ENCODE measurements around the gene TRIB2. TPM values are rescaled to one million over a fixed set of nuclear protein-coding genes. Genes with fewer than 3 reads are reported as not detected.

The TRIB2 gene
- total RNA-seq, 1 donor from 2014 or later = 31.1 TPM

DNA sequence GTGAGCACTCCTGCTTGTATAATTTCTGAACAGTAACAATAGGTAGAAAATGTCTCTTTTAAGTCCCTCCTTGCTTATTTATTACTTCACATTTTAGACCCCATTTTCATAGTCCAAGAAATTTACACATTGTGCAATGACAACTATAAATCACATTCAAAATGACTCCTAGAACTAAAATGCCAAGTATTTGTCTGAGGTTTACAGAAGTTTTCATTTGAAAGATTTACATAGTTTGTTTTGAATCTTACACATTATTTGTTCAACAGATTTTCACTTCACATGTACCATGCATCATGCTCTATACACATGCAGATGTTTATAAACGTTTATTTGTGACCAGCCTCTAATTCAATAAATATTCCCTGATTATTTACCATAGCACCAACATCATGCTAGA lies 15.7 kb upstream of the TRIB2 start:
- no peak overlapping the region for H3K4me3 ChIP-seq
- H3K27me3 ChIP-seq (ENCODE audit: low read depth) = no peaks in the 10 kb centered on the region
- no peak overlapping the region for H3K27ac ChIP-seq (replicated peaks)
- no peaks in the 10 kb centered on the region for H3K9me3 ChIP-seq (replicated peaks)
- DNase-seq = no peak
- peaks cover 13% of the 10 kb centered on the region for H3K4me1 ChIP-seq
- H3K36me3 ChIP-seq = no peaks in the 10 kb centered on the region
- intact Hi-C loops (cut with micrococcal nuclease) = no loop called here
- TF ChIP-seq, protein P1, sequence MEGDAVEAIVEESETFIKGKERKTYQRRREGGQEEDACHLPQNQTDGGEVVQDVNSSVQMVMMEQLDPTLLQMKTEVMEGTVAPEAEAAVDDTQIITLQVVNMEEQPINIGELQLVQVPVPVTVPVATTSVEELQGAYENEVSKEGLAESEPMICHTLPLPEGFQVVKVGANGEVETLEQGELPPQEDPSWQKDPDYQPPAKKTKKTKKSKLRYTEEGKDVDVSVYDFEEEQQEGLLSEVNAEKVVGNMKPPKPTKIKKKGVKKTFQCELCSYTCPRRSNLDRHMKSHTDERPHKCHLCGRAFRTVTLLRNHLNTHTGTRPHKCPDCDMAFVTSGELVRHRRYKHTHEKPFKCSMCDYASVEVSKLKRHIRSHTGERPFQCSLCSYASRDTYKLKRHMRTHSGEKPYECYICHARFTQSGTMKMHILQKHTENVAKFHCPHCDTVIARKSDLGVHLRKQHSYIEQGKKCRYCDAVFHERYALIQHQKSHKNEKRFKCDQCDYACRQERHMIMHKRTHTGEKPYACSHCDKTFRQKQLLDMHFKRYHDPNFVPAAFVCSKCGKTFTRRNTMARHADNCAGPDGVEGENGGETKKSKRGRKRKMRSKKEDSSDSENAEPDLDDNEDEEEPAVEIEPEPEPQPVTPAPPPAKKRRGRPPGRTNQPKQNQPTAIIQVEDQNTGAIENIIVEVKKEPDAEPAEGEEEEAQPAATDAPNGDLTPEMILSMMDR (IDR thresholded peaks at IDR 0.05; ENCODE audit: borderline replicate concordance) = no peak

DNA sequence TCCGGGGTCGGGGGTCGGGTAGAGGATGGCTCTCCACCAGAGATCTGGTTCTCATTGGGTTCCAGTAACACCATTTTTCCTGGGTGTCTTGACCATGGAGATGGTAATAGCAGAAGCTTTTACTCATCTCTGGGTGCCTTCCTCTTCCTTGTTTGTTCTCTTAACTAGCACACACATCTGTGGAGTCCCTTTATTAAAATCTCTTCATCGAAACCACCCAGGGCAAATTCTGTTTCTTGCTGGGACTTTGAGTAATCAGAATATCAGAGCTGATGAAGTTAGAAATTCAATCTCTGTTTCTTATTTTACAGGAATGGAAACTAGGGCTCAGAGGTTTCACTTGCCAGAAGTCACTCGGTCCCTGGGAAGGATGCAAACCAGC lies 15.0 kb upstream of the TRIB2 start:
- no peak overlapping the region for H3K27ac ChIP-seq (replicated peaks)
- TF ChIP-seq, protein P1 (IDR thresholded peaks at IDR 0.05; ENCODE audit: borderline replicate concordance) = no peak
- no peaks in the 10 kb centered on the region for H3K36me3 ChIP-seq
- H3K27me3 ChIP-seq (ENCODE audit: low read depth) = no peaks in the 10 kb centered on the region
- H3K4me3 ChIP-seq = no peak overlapping the region
- no peak for DNase-seq
- no peaks in the 10 kb centered on the region for H3K9me3 ChIP-seq (replicated peaks)
- intact Hi-C loops (cut with micrococcal nuclease) = no loop called here
- H3K4me1 ChIP-seq = peaks cover 13% of the 10 kb centered on the region

DNA sequence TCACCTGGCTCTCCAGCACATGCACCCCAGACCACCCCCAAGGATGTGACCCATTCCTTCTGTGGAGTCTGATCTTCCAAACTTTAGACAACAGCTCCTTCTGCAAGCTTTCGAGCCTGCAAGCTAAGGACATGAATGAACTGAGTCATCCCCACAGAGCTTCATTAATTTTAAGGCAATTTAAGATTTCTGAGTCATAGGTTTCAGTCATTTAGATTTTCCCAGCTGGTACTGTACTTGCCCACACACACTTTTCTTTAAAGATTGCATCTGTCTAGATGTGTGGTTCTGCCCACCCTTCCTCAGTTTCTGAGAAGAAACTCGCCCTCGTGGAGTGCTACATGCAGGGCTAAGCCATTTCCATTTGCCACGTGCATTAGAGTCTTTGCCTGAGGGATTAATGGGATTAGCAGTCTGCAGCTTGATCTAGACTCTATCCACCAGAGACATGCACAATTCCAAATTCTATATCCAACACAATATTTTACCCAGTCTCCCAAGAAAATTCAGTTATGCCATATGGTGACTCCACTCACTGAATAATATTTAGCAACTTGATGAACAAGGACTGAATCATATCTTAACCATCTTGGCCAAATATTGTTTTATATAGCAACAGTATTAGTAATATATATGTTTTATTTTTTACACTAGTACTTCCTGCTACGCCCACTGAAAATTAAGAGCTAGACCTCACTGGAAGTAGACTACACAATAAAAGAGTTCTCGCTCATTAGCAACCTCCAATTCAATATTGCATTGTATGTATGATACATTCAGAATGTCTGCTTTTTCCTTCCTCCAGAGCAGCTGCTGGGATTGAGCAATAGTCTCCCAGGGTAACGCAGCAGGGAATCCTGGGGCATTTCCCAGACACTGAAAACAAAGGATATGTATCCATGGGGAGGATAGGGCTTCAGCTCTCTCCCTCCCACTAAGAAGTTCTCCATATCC lies 14.3 kb upstream of the TRIB2 start:
- H3K4me1 ChIP-seq = peaks cover 13% of the 10 kb centered on the region
- DNase-seq = no peak
- H3K4me3 ChIP-seq = no peak overlapping the region
- H3K36me3 ChIP-seq = no peaks in the 10 kb centered on the region
- no peaks in the 10 kb centered on the region for H3K9me3 ChIP-seq (replicated peaks)
- intact Hi-C loops (cut with micrococcal nuclease) = no loop called here
- H3K27ac ChIP-seq (replicated peaks) = peak overlapping the region; percentile 51
- TF ChIP-seq, protein P1 (IDR thresholded peaks at IDR 0.05; ENCODE audit: borderline replicate concordance) = no peak
- H3K27me3 ChIP-seq (ENCODE audit: low read depth) = no peaks in the 10 kb centered on the region

DNA sequence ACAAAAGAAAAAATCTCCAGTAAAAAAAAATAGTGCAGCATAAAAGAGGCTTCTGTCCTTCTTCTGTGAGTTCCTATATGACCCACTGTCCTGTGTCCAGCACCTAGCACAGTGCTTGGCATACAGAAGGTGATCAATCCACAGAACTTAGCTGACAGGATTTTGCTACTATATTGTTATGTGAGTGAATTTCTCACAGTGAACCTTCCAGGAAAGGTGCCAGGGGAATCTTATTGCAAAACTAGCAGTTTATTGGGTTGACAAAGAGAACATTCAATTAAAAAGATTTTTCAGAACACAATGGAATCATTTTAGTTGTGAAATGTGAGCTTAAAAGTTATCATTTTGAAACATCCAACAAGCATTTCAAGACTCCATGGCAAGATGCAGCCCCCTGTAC lies 12.4 kb upstream of the TRIB2 start:
- Histone ChIP-seq H3K4me1 (peaks cover 13% of the 10 kb centered on the region), H3K36me3 (no peaks in the 10 kb centered on the region), H3K9me3 (replicated peaks) (no peaks in the 10 kb centered on the region), H3K27me3 (ENCODE audit: low read depth) (no peaks in the 10 kb centered on the region), H3K27ac (replicated peaks) (peak overlapping the region; percentile 39), H3K4me3 (no peak overlapping the region)
- intact Hi-C loops (cut with micrococcal nuclease) = no loop called here
- TF ChIP-seq, protein P1 (IDR thresholded peaks at IDR 0.05; ENCODE audit: borderline replicate concordance) = no peak
- DNase-seq = no peak

DNA sequence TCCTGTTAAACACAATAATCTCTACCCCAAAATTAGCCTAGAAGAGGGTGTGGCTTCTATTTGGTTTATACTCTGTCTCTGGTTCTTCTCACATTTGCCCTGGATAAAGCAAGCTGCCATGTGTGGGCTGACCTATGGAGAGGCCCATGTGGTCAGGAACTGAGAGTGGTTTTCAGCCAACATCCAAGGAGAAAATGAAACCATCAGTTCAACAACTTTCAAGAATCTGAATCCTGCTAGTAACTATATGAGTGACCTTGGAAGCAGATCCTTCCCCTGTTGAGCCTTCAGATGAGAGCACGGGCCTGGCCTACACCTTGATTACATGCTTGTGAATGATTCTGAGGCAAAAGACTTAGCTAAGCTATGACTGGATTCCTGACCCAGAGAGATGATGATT lies 11.5 kb upstream of the TRIB2 start:
- Histone ChIP-seq H3K9me3 (replicated peaks) (no peaks in the 10 kb centered on the region), H3K27me3 (ENCODE audit: low read depth) (no peaks in the 10 kb centered on the region), H3K4me1 (peaks cover 16% of the 10 kb centered on the region), H3K36me3 (no peaks in the 10 kb centered on the region), H3K27ac (replicated peaks) (no peak overlapping the region), H3K4me3 (no peak overlapping the region)
- DNase-seq = no peak
- TF ChIP-seq, protein P1 (IDR thresholded peaks at IDR 0.05; ENCODE audit: borderline replicate concordance) = no peak
- intact Hi-C loops (cut with micrococcal nuclease) = no loop called here
